Tibial nerve (tissue), 4 donors: ENCODE results near the gene PCED1B.

Experiments used
- CTCF ChIP-seq, 5 experiments: fragments of 200-600 bp in 3 of 5; fragments of 450-650 bp in 2 of 5; sonication (generic) in 3 of 5; IDR thresholded peaks; one replicate each; pipeline ENCODE4 v1.5.1; 2016 to 2019; ENCODE audit warnings: antibody characterized with exemption in 5 of 5, mild to moderate bottlenecking in 3 of 5, moderate library complexity in 2 of 5
- EP300 ChIP-seq, 2 donors: sonication (generic); formaldehyde crosslinking; IDR thresholded peaks; one replicate each; pipeline ENCODE4 v1.6.1; 2017; ENCODE audit warnings: antibody characterized with exemption in 2 of 2, mild to moderate bottlenecking in 1 of 2
- POLR2A ChIP-seq, 2 donors: fragments of 450-650 bp; IDR thresholded peaks; one replicate each; pipeline ENCODE4 v1.6.1; 2017; ENCODE audit warnings: antibody characterized with exemption in 2 of 2, mild to moderate bottlenecking in 2 of 2, moderate library complexity in 2 of 2

- TF ChIP-seq CTCF (IDR thresholded peaks at IDR 0.05) (no peak), POLR2A (IDR thresholded peaks at IDR 0.05) (no peak), EP300 (IDR thresholded peaks at IDR 0.05) (no peak)
Observed at GRCh38 chr12:47280543-47281300, 201.3 kb downstream of the PCED1B start.
